ENCODE data around the gene ACSM3. TPM values are rescaled to one million over a fixed set of nuclear protein-coding genes. Genes with fewer than 3 reads are reported as not detected.

Gene ACSM3
- total and polyA plus RNA-seq, 9 donors = 1.5 to 3.4 (median 2.6) TPM

DNA sequence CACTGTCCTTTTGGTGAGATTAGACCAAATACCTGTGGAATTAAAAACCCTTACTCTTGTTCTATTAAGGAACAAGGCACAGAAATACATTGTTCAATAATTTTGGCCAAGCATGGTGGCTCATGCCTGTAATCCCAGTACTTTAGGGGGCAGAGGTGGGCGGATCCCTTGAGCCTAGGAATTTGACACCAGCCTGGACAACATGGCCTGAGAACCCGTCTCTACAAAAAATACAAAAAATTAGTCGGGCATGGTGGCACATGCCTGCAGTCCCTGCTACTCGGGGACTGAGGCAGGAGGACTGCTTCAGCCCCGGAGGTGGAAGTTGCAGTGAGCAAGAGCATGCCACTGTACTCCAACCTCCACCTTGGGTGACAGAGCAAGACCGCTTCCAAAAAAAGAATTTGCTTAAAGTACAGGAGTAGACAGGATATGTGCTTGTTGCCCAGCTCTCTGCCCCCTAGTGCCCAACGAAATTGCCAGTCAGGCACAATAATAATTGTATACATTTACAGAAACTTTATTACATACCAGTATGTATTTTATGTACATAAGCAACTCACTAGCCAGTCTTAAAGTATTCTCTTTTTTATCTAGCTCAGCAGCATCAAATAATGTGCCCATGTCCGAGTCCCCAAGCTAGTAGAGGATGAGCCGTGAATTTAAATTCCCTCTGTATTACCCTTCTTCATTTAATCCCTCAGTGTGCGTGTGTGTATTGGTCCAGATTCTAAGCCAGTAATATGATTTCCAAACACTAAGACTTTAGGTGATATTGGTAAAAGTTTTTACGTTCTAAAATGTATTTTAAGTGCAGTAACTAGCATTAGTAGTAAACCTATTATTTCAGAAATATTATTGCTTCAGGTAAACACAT lies 23.6 kb upstream of the ACSM3 start:
- DNase-seq = no peak
- Histone ChIP-seq H3K9me3 (replicated peaks; ENCODE audit: control insufficient read depth, low read depth, low read length) (no peaks in the 10 kb centered on the region), H3K4me1 (ENCODE audit: control insufficient read depth, insufficient read depth, low read length) (peaks cover 7% of the 10 kb centered on the region), H3K27me3 (ENCODE audit: control insufficient read depth, insufficient read depth, low read length) (no peaks in the 10 kb centered on the region), H3K27ac (ENCODE audit: low read length) (peak overlapping the region; percentile 79), H3K36me3 (ENCODE audit: control insufficient read depth, insufficient read depth, low read length) (peaks cover 21% of the 10 kb centered on the region), H3K4me3 (ENCODE audit: low read length) (peak overlapping the region; percentile 99)
- WGBS (ENCODE audit: insufficient coverage) = 62% methylated on average over 5 of the region's 11 CpGs

DNA sequence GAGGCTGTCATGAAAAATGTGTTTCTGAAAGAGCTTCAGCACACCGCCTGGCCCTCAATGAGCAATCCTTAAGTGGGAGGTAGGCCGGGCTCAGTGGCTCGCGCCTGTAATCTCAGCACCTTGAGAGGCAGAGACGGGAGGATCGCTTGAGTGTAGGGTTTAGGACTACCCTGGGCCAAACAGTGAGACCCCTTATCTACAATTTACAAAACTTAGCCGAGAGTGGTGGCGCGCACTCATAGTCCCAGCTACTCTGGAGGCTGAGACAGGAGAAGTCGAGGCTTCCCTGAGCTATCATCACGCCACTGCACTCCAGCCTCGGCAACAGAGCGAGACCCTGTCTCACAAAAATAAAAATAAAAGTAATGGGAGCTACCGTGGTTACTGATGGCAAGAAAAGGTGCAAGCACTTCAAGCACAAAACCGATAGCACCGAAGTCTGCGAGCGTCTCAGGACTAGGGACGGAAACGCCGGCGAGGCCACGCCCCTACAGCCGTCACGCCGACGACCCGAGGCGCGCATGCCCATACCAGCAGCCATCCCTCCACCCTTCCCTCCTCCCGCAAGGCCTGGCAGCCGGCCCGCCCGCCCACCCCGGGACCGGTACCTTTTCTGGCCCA lies 22.8 kb upstream of the ACSM3 start:
- H3K4me3 ChIP-seq (ENCODE audit: low read length) = peak overlapping the region; percentile 99
- H3K9me3 ChIP-seq (replicated peaks; ENCODE audit: control insufficient read depth, low read depth, low read length) = no peaks in the 10 kb centered on the region
- peaks cover 7% of the 10 kb centered on the region for H3K4me1 ChIP-seq (ENCODE audit: control insufficient read depth, insufficient read depth, low read length)
- H3K27ac ChIP-seq (ENCODE audit: low read length) = peak overlapping the region; percentile 99
- DNase-seq = peak; percentile 90
- WGBS (ENCODE audit: insufficient coverage) = 0% methylated on average over 9 of the region's 36 CpGs
- H3K27me3 ChIP-seq (ENCODE audit: control insufficient read depth, insufficient read depth, low read length) = no peaks in the 10 kb centered on the region
- H3K36me3 ChIP-seq (ENCODE audit: control insufficient read depth, insufficient read depth, low read length) = peaks cover 19% of the 10 kb centered on the region

DNA sequence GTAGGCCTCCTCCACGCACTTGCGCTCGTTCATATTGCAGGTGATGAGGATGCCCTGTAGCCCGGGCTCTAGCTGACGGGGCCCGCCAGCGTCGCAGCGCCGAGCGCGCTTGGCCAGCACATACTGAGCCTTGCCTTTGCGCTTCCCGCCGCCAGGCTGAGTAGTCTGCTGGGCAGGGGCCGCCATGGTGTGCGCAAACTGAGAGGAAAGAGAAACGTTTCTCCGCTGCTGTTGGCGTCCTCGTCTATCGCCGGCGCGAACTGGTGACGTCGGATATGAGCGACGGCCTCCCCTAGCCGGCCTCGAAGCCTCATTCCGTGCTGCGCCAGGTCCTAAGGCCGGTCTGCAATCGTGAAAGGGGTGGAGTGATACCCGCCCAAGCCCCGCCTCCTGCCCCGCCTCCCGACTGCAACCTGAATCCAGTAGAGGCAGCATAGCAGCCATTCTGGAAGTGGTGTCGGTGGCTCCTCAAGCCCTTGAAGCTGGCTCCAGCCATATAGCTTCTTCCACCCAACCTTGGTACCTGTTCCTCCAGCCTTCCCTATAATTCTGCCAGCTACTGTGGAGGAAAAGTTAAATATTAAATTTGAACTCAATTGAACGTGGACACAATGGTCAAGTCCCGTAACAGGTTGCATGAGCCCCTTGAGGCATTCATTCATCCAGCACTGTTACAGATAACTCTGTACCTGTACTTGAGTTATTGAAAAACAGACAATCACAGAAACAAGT lies 22.1 kb upstream of the ACSM3 start, which contains the start of gene THUMPD1:
TSS of gene THUMPD1 (minus strand) at position 265 of the 732 bp plus-strand sequence. CDS start at position 186, 79 bp downstream.
- WGBS (ENCODE audit: insufficient coverage) = 0% methylated on average over 39 of the region's 42 CpGs
- Histone ChIP-seq H3K9me3 (replicated peaks; ENCODE audit: control insufficient read depth, low read depth, low read length) (no peaks in the 10 kb centered on the region), H3K27ac (ENCODE audit: low read length) (peak within 1 kb of the TSS; percentile 99), H3K4me1 (ENCODE audit: control insufficient read depth, insufficient read depth, low read length) (peaks cover 7% of the 10 kb centered on the region), H3K27me3 (ENCODE audit: control insufficient read depth, insufficient read depth, low read length) (peaks cover 2% of the 10 kb centered on the region), H3K4me3 (ENCODE audit: low read length) (peak within 1 kb of the TSS; percentile 99), H3K36me3 (ENCODE audit: control insufficient read depth, insufficient read depth, low read length) (peaks cover 12% of the 10 kb centered on the region)
- peak; percentile 97 for DNase-seq

DNA sequence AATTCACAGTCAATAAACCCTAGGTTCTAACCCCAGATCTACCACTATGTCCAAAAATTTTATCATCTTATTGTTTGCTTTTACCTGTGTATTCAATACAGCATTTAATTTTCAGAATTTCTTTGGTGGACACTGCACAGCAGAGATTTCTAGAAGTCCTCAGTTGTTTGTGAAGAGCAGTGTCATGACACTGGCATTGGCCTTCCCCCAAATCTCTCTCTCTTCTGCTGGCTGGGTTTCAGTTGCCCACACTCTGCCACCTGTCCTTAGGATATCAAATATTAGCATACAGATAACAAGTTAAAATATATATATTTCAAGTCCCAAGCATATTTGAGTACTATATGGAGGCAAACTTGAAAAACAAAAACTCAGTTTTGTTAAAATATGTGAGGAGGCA lies 20.2 kb upstream of the ACSM3 start:
- Histone ChIP-seq H3K36me3 (ENCODE audit: control insufficient read depth, insufficient read depth, low read length) (peaks cover 4% of the 10 kb centered on the region), H3K4me1 (ENCODE audit: control insufficient read depth, insufficient read depth, low read length) (peaks cover 7% of the 10 kb centered on the region), H3K9me3 (replicated peaks; ENCODE audit: control insufficient read depth, low read depth, low read length) (no peaks in the 10 kb centered on the region), H3K27ac (ENCODE audit: low read length) (no peak overlapping the region), H3K4me3 (ENCODE audit: low read length) (no peak overlapping the region), H3K27me3 (ENCODE audit: control insufficient read depth, insufficient read depth, low read length) (peaks cover 2% of the 10 kb centered on the region)
- DNase-seq = no peak

DNA sequence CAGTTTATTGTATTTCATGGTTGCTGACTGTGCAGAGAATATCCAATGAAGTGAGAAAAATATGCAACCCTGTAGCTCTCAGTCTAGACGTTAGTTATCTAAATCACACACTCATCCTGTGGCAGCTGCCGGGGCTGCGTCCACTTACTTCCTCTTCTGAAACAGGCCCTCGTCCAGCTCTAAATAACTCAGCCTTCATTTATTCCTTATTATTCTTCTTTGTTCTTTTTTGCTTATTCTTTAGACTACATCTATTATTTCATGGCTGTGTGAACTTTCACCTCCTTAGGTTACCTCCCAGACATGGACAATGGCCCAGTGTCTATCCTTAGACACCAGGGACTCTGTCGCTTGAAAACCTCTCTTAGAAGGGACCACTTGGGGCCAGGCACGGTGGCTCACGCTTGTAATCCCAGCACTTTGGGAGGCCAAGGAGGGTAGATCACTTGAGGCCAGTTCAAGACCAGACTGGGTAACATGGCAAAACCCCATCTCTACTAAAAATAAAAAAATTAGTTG lies 18.8 kb upstream of the ACSM3 start:
- peak; percentile 14 for DNase-seq
- H3K27ac ChIP-seq (ENCODE audit: low read length) = no peak overlapping the region
- no peaks in the 10 kb centered on the region for H3K36me3 ChIP-seq (ENCODE audit: control insufficient read depth, insufficient read depth, low read length)
- no peak overlapping the region for H3K4me3 ChIP-seq (ENCODE audit: low read length)
- H3K9me3 ChIP-seq (replicated peaks; ENCODE audit: control insufficient read depth, low read depth, low read length) = no peaks in the 10 kb centered on the region
- peaks cover 6% of the 10 kb centered on the region for H3K4me1 ChIP-seq (ENCODE audit: control insufficient read depth, insufficient read depth, low read length)
- WGBS (ENCODE audit: insufficient coverage) = 56% methylated on average over 4 of the region's 7 CpGs
- H3K27me3 ChIP-seq (ENCODE audit: control insufficient read depth, insufficient read depth, low read length) = peaks cover 2% of the 10 kb centered on the region

DNA sequence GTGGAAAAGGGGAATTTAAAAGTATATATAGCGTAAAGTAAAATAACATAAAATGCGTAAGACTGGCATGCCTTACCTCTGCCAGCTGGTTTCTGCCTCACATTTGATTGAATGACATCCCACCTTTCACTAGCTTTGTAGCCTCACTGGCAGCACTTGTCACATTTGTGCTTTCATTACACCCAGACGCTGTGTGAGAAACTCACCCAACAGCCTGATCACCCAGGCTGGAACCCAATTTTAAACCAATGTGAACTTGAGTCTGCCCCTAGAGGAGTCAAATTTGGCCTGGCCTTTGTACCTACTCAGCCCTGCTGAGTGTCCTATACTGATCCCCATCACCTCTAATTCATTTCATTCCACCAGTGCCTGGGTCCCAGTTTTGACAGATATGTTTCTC lies 17.4 kb upstream of the ACSM3 start:
- Histone ChIP-seq H3K27ac (ENCODE audit: low read length) (no peak overlapping the region), H3K4me3 (ENCODE audit: low read length) (no peak overlapping the region), H3K4me1 (ENCODE audit: control insufficient read depth, insufficient read depth, low read length) (no peaks in the 10 kb centered on the region), H3K36me3 (ENCODE audit: control insufficient read depth, insufficient read depth, low read length) (no peaks in the 10 kb centered on the region), H3K27me3 (ENCODE audit: control insufficient read depth, insufficient read depth, low read length) (peaks cover 2% of the 10 kb centered on the region), H3K9me3 (replicated peaks; ENCODE audit: control insufficient read depth, low read depth, low read length) (no peaks in the 10 kb centered on the region)
- WGBS (ENCODE audit: insufficient coverage) = 79% methylated on average over 2 of the region's 3 CpGs
- no peak for DNase-seq

DNA sequence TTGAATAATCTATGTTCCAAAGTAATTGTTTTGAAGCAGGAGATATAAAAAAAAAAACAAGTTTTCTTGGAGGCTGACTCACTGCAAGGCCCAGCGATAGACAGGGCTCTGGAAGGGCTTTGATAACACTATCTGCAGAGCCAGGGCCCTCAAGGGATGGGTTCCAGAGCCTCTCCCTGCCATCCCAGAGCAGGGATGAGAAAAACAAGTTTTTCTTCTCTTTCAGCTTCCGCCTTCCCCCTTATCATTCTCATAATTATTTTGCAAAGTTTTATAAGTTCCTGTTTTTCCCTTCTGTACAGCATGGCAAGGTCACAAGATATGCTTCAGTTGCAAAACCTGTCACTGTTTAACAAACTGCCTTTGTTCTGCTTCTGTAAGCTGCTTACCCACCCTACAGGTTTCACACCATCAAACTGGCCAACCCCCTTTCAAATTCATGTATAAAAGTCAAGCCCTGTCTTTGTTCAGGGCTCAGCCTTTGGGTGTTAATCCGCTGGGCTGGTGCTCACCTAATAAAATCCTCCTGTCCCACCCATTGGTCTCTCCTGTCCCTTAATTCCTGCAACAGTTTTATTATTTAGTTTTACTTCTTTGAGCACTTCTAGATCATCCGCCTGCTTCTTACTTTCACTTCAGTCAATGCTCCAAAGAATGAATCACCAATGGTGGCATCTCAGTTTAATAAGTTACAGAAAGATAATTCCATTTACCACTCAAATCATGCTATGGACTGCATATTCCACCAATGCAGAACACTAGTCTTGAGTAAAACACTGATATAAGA lies 16.6 kb upstream of the ACSM3 start:
- no peak overlapping the region for H3K4me3 ChIP-seq (ENCODE audit: low read length)
- no peak for DNase-seq
- 83% methylated on average over 2 of the region's 4 CpGs for WGBS (ENCODE audit: insufficient coverage)
- H3K36me3 ChIP-seq (ENCODE audit: control insufficient read depth, insufficient read depth, low read length) = no peaks in the 10 kb centered on the region
- H3K27ac ChIP-seq (ENCODE audit: low read length) = no peak overlapping the region
- H3K9me3 ChIP-seq (replicated peaks; ENCODE audit: control insufficient read depth, low read depth, low read length) = no peaks in the 10 kb centered on the region
- H3K4me1 ChIP-seq (ENCODE audit: control insufficient read depth, insufficient read depth, low read length) = no peaks in the 10 kb centered on the region
- H3K27me3 ChIP-seq (ENCODE audit: control insufficient read depth, insufficient read depth, low read length) = peaks cover 2% of the 10 kb centered on the region

DNA sequence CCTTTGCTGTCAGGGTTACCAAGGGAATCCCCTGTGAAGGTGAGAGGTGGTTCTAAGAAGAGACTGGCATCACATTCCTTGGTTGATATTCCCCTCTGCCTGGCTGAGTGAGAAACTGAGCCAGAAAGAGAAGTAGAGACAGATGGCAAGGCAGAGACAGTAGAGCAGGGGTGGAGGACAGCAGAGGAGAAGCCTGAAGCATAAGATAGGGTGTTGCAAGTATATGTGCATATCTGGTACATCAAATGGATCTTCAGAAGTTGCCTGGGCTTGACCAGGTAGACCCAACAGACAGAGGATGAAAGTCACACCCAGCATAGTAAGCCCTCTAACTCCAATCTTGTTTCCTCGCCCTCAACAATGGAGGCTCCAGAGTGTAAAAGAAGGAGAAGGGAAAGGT lies 14.3 kb upstream of the ACSM3 start:
- no CpG with 5 or more reads among the region's 1 CpG for WGBS (ENCODE audit: insufficient coverage)
- H3K27me3 ChIP-seq (ENCODE audit: control insufficient read depth, insufficient read depth, low read length) = peaks cover 2% of the 10 kb centered on the region

DNA sequence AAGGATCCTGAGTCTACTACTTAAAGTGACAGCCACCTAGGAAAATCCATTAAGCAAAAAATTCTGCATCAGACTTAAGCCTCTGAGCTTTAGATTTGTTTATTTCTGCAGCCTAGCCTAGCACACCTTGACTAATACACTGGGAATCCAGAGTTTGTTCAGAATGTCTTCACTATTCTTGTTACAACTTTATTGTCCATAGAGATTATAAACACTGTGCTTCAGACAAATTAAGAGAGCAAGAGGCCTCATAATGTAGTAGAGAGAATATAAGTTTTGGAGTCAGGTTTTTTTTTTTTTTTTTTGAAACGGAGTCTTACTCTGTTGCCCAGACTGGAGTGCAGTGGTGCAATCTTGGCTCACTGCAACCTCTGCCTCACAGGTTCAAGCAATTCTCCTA lies 13.3 kb upstream of the ACSM3 start:
- WGBS (ENCODE audit: insufficient coverage) = no CpG with 5 or more reads among the region's 1 CpG

More for the DNA sequence above, 14.3 kb upstream of the ACSM3 start:
- H3K4me1 ChIP-seq (ENCODE audit: control insufficient read depth, insufficient read depth, low read length) = no peaks in the 10 kb centered on the region
- no peak overlapping the region for H3K27ac ChIP-seq (ENCODE audit: low read length)
- no peak overlapping the region for H3K4me3 ChIP-seq (ENCODE audit: low read length)
- H3K36me3 ChIP-seq (ENCODE audit: control insufficient read depth, insufficient read depth, low read length) = no peaks in the 10 kb centered on the region
- no peaks in the 10 kb centered on the region for H3K9me3 ChIP-seq (replicated peaks; ENCODE audit: control insufficient read depth, low read depth, low read length)
- DNase-seq = no peak

More for the DNA sequence above, 13.3 kb upstream of the ACSM3 start:
- no peak overlapping the region for H3K27ac ChIP-seq (ENCODE audit: low read length)
- no peaks in the 10 kb centered on the region for H3K36me3 ChIP-seq (ENCODE audit: control insufficient read depth, insufficient read depth, low read length)
- DNase-seq = no peak
- peaks cover 2% of the 10 kb centered on the region for H3K27me3 ChIP-seq (ENCODE audit: control insufficient read depth, insufficient read depth, low read length)
- no peaks in the 10 kb centered on the region for H3K4me1 ChIP-seq (ENCODE audit: control insufficient read depth, insufficient read depth, low read length)
- H3K4me3 ChIP-seq (ENCODE audit: low read length) = no peak overlapping the region
- H3K9me3 ChIP-seq (replicated peaks; ENCODE audit: control insufficient read depth, low read depth, low read length) = no peaks in the 10 kb centered on the region
